Psoas muscle (tissue), 8 donors: Measurements from ENCODE around the gene CHD9. TPM values are rescaled to one million over a fixed set of nuclear protein-coding genes. Genes with fewer than 3 reads are reported as not detected.
"Not testable (repeated sequence)": the region's sequence is repeated elsewhere in the genome, so short reads cannot be mapped to it uniquely, and the experiment has no call there.

Experiments
- ATAC-seq, 4 donors: fragments of 200-7000 bp; cut with Tn5 transposase; one replicate each; pipeline ENCODE4 v1.9.1; 2020; ENCODE audit warnings: moderate library complexity in 3 of 4, mild to moderate bottlenecking in 2 of 4
- DNase-seq, 2 donors: peaks; one replicate each; pipeline ENCODE4 v3.0.0-alpha.2; 2020
- H3K27ac ChIP-seq: fragments of 200-600 bp; one replicate; pipeline ENCODE4 v1.8.0; 2022
- H3K27me3 ChIP-seq, 3 donors: fragments of 200-600 bp in 1 of 3; one replicate each; pipeline versions ENCODE4 v1.6.1 to v1.8.0; 2013 to 2022; ENCODE audit warnings: low read length in 2 of 3, mild to moderate bottlenecking in 2 of 3, moderate library complexity in 1 of 3; ENCODE audit not compliant: insufficient read depth in 3 of 3
- H3K36me3 ChIP-seq, 2 donors: fragments of 200-600 bp in 1 of 2; one replicate each; pipeline versions ENCODE4 v1.6.1 to v1.8.0; 2013 to 2022; ENCODE audit warnings: low read depth in 1 of 2, mild to moderate bottlenecking in 1 of 2, moderate library complexity in 1 of 2; ENCODE audit not compliant: insufficient read depth in 1 of 2
- H3K4me1 ChIP-seq: fragments of 200-600 bp; one replicate; pipeline ENCODE4 v1.8.0; 2022
- H3K4me3 ChIP-seq: fragments of 200-600 bp; one replicate; pipeline ENCODE4 v1.8.0; 2022; ENCODE audit warnings: mild to moderate bottlenecking
- H3K9me3 ChIP-seq: fragments of 200-600 bp; one replicate; pipeline ENCODE4 v1.8.0; 2022
- WGBS, 3 donors: extraction: QIAGEN DNeasy Blood & Tissue Kit; methylation state at CpG; one replicate each; pipeline versions ENCODE4 v1.1.6 to v1.1.7; 2013; 5-methylcytosine and 5-hydroxymethylcytosine counted together
- intact Hi-C, 2 donors: fragments of 100-400 bp; cut with DNase I; formaldehyde crosslinking; loops; one replicate each; pipeline versions ENCODE4 v1.11.0 to v1.14.2; 2022
- polyA plus RNA-seq, 3 donors: library from polyadenylated mRNA; stranded (reverse); fragments of 200-250 nt; gene quantifications; one replicate each; pipeline ENCODE4 v1.2.3, GENCODE V29; 2013
- total RNA-seq, 4 donors: library from RNA; stranded (reverse); fragmentation: NEBNext Ultra II Directional in 2 of 4; extraction: Animal tissue kit (Norgen Biotek cat#: 25700) in 2 of 4; gene quantifications; one replicate each; pipeline versions ENCODE4 v1.2.1 to v1.2.4, GENCODE V29; 2021 to 2023
- TF ChIP-seq, protein P1 (sequence below): fragments of 200-600 bp; IDR thresholded peaks from one replicate; pipeline ENCODE4 v1.8.0; 2022; ENCODE audit warnings: antibody characterized with exemption
- donor health status: healthy with polysubstance abuse.
- donor health status: DM: no; HTN: no; CAD: no; lungs with moderate emphysema.
- donor health status: Bipolar disorder and iron deficiency.
- donor health status: healthy.
- donor health status: DM: yes; HTN: yes; CAD: no.
- donor health status: DM: no; HTN: no; CAD: no.
- donor health status: DM: no; HTN: no; CAD: no.
- donor health status: DM: yes; HTN: yes; CAD: no.

The CHD9 gene
- total and polyA plus RNA-seq, 7 donors, result 5.8 to 47.9 (median 36.4) TPM

DNA sequence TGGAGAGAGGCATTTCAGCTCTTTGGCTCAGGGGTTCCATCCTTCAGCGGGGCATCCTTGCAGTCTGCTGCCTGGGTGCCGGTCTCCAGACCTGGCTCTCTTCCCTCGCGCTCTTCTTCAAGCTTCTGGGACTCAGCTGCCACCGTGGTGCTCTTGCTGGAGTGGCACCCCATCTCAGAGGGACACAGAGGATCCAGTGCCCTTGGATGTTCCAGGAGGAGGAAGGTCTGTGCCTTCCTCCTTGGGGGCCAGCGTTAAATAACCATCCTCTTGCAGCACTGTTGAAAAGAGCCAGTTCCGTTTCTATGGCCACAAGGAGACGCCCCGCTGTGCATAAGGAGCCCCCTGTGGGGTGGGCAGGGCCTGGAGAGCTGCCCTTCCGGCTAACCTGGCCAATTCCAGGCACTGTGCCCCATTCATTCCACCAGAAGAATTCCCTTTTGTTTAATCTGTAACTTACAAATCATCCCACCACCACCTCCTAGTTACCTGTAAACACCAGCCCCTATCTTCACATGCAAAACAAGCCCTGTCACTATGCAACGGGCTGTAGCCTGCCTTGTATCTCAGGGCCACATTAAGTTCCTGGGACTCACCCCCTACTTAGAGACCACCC is 10.7 kb upstream of the CHD9 start:
- Histone ChIP-seq H3K9me3 (no peaks in the 10 kb centered on the region), H3K4me3 (peak overlapping the region; percentile 30), H3K27ac (no peak overlapping the region), H3K4me1 (no peaks in the 10 kb centered on the region), H3K27me3 (peaks cover 0 to 8% (median 6%) of the 10 kb centered on the region in 3 donors), H3K36me3 (no peaks in the 10 kb centered on the region)
- 33 to 46% (median 36%) methylated on average over 10 to 11 of the region's 11 CpGs for WGBS, 3 donors
- intact Hi-C loops, result no loop called here
- ATAC-seq (no peak), DNase-seq (no peak)
- TF ChIP-seq, protein P1, sequence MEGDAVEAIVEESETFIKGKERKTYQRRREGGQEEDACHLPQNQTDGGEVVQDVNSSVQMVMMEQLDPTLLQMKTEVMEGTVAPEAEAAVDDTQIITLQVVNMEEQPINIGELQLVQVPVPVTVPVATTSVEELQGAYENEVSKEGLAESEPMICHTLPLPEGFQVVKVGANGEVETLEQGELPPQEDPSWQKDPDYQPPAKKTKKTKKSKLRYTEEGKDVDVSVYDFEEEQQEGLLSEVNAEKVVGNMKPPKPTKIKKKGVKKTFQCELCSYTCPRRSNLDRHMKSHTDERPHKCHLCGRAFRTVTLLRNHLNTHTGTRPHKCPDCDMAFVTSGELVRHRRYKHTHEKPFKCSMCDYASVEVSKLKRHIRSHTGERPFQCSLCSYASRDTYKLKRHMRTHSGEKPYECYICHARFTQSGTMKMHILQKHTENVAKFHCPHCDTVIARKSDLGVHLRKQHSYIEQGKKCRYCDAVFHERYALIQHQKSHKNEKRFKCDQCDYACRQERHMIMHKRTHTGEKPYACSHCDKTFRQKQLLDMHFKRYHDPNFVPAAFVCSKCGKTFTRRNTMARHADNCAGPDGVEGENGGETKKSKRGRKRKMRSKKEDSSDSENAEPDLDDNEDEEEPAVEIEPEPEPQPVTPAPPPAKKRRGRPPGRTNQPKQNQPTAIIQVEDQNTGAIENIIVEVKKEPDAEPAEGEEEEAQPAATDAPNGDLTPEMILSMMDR, result no peak

DNA sequence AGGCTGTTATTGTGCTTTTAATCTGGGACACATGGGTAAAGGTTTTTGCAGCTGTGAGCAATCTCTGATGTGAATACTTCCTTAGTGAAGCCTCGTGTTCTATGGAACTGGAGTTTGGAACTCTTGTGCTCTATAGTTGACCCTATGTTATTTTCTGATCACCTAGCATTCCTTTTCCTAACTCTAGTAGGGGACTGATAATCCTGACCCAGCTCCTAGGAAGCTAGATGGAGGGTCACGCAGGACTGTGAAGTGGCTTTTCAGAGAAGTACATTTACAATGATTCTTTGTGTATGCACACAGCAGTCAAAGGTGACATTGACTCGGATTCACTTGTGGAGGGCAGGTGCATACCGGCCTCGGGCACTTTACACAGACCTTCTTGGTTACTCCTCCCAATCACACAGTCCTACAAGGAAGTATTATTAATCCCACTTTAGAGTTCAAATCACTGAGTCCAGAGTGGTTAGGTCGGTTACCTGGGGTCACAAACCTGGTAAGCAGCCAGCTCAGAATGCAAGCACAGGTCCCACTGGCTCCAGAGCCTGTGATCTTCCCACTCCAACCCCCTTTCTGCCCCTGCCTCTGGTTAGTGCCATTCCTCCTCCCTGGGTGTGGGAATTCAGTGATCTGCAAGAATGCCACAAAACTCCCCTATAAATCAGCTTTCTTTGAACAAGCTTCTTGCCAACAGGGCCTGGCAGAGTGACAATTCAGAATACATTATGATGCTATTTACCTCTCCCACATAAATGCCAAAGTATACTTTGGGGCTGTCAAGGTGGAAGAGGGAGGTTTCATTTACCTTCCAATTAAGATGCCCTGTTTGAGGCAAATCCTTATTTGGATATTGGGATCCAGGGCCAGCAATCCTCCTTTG is 9.2 kb upstream of the CHD9 start:
- H3K27ac ChIP-seq, result no peak overlapping the region
- no peaks in the 10 kb centered on the region for H3K9me3 ChIP-seq
- no peak overlapping the region for H3K4me3 ChIP-seq
- ATAC-seq, result no peak
- H3K4me1 ChIP-seq, result no peaks in the 10 kb centered on the region
- no peaks in the 10 kb centered on the region for H3K36me3 ChIP-seq
- intact Hi-C loops, result no loop called here
- TF ChIP-seq, protein P1, result no peak
- no peak for DNase-seq
- WGBS, 3 donors, result 74 to 82% (median 78%) methylated on average over 6 of the region's 6 CpGs
- peaks cover 0 to 8% (median 6%) of the 10 kb centered on the region in 3 donors for H3K27me3 ChIP-seq

DNA sequence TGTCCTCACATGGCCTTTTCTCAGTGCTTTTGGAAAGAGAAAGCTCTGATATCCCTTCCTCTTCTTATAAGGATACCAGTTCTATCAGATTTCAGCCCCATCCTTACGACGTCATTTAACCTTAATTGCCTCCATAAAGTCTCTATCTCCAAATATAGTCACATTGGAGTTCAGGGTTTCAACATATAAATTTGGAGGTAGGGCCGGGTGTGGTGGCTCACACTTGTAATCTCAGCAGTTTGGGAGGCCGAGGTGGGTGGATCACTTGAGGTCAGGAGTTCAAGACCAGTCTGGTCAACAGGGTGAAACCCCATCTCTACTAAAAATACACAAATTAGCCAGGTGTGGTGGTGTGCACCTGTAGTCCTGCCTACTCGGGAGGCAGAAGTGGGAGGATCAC is 7.3 kb upstream of the CHD9 start:
- intact Hi-C loops, H3K36me3 ChIP-seq, H3K9me3 ChIP-seq, DNase-seq, H3K27me3 ChIP-seq, H3K4me1 ChIP-seq, H3K27ac ChIP-seq, ATAC-seq, H3K4me3 ChIP-seq: not testable (repeated sequence)
- WGBS, 3 donors, result 91 to 95% (median 92%) methylated on average over 5 of the region's 5 CpGs

GRCh38 chr16:53048139-53048915 is 6.5 kb upstream of the CHD9 start:
- intact Hi-C loops, result no loop called here
- H3K4me1 ChIP-seq, result no peaks in the 10 kb centered on the region
- WGBS, 3 donors, result 97 to 98% (median 97%) methylated on average over 4 of the region's 4 CpGs

DNA sequence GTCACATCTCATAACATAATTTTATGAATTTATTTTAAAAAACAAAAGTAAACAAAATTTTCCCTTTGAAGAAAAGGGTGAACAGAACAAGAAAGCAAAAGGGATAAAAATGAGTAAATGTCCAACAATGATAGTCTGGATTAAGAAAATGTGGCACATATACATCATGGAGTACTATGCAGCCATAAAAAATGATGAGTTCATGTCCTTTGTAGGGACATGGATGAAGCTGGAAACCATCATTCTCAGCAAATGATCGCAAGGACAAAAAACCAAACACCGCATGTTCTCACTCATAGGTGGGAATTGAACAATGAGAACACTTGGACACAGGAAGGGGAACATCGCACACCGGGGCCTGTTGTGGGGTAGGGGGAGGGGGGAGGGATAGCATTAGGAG is 3.5 kb upstream of the CHD9 start:
- not testable (repeated sequence) for H3K9me3 ChIP-seq, H3K4me1 ChIP-seq, H3K27ac ChIP-seq, H3K36me3 ChIP-seq, H3K4me3 ChIP-seq, ATAC-seq, H3K27me3 ChIP-seq, DNase-seq
- intact Hi-C loops, result loop anchor here in 1 of 2 donors (5.0 kb wide), 2 partner anchors 236 to 386 kb away; no protein-coding TSS in a partner anchor
- WGBS, 3 donors, result 90 to 100% (median 93%) methylated on average over 2 to 4 of the region's 4 CpGs

More at GRCh38 chr16:53048139-53048915, 6.5 kb upstream of the CHD9 start:
- Histone ChIP-seq H3K4me3 (no peak overlapping the region), H3K9me3 (no peaks in the 10 kb centered on the region), H3K27me3 (peaks cover 0 to 5% (median 2%) of the 10 kb centered on the region in 3 donors), H3K27ac (no peak overlapping the region), H3K36me3 (no peaks in the 10 kb centered on the region)
- ATAC-seq (no peak), DNase-seq (no peak)
- TF ChIP-seq, protein P1, result no peak
